T-helper 2 cell (primary cell): Measurements from ENCODE around the gene RND2.

Experiments
- DNase-seq, 5 experiments: peaks; one replicate each; pipeline versions ENCODE4 v3.0.0 to v3.0.0-alpha.2; 2012 to 2022

RND2 gene

DNA sequence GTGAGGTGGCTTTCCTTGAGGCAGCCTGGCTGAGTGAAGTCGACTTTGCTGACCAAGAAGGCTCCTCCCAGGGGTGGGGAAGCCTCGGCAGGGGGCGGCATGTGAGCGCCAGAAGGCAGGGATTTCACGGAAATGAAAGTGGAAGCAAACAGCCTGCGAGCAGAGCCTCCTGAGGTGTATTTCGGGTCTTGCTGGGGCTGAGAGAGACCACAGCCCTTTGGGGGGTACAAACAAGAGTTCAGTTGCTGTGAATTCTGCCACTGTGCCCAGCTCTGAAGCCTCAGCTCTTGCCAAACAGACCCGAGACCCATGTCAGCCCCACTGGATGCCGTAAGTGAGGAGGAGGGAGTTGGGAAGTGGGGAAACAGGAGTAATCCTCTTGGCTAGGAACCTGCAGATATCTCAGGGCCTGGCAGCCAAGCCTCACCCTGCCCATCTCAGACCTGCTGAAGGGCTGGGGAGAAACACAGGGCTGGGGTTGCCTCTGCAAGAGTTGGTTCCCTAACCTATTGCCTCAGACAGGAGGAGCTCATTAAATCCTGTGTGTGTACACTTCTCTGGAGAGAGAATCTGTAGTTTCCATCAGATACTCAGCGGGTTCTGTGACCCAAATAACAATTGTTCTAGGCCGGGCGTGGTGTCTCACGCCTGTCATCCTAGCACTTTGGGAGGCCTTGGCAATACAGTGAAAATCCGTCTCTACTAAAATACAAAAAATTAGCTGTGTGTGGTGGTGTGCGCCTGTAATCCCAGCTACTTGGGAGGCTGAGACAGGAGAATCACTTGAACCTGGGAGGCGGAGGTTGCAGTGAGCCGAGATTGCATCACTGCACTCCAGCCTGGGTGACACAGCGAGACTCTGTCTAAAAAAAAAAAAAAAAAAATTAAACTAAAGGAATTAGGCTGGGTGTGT is 18.1 kb upstream of the RND2 start, which contains the start of gene IFI35:
IFI35 (plus strand) TSS at position 146 of the 913 bp plus-strand sequence; CDS start at position 310, 164 bp downstream.
- DNase-seq: peak; percentile 52 to 92 (median 73)

DNA sequence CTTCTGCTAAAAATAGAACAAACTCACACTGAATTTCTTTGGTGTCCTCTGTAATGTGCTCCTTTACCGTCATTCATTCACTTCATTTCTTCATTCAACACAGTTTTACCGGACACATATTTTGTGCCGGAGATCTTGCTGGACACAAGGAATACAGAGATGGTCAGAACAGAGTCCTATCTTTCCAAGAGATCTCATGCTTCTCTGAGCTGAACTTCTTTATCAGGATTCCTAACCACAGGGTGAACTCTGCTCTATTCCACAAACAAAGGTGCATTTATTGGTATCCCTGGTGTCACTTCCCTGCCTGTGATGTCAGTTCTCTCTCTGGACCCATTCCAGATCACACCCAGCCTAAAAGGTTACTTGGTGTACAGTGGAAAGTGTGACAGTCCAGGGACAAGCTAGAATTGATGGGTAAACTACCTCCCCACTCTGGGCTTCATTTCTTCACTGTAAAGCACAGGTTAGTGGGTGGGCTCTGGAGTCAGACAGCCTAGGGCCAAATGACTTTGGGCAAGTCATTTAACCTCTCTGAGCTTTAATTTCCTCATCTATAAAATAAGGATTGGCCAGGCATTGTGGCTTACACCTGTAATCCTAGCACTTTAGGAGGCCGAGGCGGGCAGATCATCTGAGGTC is 14.2 kb upstream of the RND2 start:
- DNase-seq: no peak

DNA sequence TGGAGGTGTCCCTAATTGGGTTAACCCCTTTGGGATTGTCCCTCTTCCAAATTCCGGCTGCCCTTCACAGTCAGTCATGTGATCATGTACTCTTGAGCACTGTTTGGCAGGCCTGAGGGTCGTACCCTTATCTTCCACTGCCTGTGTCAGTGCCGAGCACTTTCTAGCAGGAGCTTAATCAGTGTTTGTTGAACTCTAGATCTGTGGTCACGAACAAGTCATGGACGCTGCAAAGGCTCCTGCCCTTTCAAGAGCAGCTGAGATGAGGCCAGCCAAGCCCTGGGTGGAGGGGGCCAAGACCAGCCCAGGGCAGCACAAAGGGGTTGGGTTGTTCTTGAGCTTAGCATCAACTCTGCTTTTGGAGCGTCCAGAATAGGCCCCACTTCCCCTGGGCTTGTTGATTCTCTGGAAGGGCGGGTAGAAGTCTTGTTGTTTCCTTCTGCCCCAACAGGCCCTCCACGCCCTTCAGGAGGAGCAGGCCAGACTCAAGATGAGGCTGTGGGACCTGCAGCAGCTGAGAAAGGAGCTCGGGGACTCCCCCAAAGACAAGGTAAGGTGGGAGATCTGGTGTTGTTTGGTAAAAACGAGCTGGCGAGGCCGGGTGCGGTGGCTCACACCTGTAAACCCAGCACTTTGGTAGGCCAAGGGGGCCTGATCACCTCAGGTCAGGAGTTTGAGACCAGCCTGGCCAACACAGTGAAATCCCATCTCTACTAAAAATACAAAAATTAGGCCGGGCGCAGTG is 13.1 kb upstream of the RND2 start:
- no peak for DNase-seq

DNA sequence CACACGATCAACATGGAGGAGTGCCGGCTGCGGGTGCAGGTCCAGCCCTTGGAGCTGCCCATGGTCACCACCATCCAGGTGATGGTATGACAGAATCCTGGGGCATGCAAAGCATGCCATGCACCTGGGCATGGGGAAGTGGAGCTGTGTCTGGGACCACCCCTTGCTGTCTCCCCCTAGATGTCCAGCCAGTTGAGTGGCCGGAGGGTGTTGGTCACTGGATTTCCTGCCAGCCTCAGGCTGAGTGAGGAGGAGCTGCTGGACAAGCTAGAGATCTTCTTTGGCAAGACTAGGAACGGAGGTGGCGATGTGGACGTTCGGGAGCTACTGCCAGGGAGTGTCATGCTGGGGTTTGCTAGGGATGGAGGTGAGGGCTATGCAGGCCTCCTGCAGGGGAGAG is 11.7 kb upstream of the RND2 start:
- DNase-seq: no peak

DNA sequence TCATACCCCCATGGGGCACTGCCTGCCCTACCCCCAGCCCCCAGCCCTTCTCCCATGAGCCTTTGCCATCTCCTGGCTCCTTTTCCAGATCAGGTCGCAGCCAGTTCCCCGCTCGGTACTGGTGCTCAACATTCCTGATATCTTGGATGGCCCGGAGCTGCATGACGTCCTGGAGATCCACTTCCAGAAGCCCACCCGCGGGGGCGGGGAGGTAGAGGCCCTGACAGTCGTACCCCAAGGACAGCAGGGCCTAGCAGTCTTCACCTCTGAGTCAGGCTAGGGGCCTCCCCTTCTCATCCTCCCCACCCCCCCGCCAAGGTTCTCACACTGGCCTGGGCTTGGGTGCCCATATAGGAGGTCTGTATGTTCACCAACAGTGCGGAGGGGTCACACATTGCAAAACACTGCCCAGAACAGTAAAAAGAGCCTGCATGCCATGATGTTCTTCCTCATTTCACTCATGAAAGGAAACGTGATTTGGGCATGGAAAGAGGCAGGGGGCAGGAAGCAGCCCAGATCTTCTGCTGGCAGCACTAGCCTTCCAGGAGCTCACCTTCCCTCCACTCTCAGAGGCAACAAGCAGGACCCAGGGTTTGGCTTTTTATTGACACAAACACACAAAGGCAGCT is 10.9 kb upstream of the RND2 start:
- no peak for DNase-seq

DNA sequence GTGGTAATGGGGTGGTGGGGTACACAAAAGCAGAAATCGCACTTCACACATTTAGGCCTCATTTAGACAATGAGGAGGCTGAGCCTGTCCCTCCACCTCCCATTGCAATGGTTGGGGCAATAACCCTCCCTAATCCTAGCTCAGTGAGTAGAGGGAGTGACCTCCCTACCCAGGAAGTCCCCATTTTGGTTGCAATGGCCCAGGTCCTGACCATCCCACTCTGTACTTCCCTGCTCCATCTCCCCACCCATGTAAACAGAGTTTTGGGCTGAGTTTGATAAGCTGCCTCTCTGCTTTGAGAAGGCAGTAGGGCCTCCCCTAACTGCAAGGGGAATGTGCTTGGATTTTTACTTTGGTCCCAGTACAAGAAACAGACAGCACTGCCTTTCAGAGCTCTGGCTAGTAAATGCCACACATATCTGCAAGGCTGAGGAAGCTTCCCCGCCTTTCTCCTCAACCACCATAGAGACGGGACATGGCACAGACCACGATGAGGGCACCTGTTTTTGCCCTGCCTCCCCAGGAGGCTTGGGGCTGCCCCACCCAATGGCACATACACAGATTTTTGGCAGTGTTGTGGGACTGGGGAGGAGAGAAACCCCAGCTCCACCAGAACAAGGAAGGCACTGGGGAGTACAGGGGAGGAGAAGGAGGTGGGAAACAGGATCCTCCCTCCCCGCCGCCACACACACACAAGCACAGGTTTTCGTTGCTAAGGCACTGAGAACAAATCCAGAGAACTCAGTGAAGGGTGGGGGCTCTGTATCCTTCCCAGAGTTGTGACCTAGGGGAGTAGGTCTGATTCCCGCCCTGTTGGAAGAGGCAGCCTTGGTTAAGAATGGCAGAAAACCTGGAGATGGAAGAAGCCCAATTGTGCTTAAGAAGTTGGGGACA is 10.1 kb upstream of the RND2 start:
- DNase-seq: no peak

DNA sequence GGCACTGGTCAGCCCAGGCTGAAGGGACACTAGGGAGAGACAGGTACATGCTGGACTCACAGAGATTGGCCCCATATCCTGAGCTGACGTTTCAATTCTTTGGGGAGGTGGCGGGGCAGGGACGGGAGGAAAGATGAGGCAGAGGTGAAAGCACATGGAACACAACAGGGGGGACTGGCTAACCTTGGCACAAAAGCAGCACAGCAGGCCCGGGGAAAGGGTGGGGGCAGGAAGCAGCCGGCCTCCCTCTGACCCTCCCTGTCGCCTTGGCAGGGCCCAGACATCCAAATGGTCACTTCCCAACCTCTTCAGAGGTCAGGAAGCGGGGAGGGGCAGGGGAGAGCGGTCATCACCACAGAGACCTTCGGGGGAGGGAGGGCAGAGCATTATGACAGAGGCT is 9.5 kb upstream of the RND2 start:
- DNase-seq: no peak

DNA sequence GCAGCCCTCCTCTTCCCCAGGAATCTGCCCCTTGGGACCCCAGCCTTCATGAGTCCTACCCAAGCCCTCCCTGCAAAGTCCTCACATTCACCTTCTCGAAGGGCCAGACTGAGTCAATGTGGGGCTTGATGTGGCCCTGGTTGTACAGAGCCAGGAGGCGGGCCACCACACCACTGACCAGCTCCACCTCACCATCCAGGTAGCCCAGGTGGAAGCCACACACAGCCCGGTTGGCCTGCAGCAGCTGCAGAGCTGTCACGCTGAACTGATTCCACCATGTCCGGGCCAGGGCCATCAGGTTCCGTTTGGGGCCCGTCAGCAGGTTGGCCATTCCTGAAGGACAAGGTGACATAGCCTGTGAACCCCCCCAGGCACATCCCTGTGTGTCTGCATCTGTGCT is 8.8 kb upstream of the RND2 start:
- no peak for DNase-seq

DNA sequence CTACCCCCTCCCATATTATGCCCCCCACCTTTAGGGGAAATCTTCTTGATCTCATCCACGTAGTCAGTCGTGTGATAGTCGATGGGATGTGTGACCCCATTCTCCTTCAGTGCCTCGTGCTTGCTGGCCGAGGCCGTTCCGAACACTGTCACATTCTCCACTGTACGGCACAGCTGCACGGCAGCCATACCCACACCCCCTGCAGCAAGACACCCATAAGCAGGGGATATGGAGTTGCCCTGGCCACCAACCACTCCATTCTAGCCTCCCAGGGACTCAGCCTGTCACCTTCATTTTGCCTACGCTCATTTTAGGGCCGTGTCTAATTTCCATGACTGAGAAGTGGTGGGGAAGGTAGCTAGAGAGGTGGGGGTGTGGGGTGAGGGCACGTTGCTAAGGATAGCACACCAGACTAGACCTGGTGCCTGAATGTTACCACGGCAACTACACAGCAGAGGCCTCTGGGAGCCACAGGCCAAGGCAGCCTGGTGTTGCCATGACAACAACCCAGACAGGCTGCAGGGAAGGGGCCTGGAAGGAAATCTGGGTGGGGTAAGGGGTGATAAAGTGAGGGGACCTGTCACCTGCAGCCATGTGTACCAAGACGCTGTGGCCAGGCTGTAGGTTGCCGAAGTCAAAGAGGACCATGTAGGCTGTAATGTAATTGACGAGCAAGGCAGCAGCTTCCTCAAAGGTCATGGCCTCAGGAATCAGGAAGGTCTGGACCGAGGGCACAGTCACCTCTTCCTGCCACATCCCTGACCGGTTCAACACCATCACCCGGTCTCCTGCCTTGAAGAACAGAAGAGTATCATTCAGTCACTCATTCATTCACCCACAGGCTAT is 6.8 kb upstream of the RND2 start:
- DNase-seq: peak in 2 of 5 experiments; percentile 26 to 55

DNA sequence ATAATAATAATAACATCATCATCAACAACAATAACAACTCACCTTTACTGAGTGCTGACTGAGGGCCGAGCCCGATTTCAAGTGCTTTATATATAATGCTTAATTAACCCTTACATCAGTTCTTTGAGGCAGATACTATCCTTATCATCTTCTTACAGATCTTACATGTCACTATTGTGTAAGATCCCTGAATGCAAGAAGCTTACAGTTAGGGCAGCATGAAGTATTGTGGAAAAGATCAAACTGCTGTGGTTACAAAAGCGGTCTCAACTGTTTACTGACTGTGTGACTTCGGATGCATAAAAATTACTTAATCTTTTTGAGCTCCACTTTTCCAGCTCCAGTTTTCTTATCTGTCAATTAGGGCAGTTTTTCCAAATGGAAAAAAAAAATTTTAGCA is 6.1 kb upstream of the RND2 start:
- no peak for DNase-seq

DNA sequence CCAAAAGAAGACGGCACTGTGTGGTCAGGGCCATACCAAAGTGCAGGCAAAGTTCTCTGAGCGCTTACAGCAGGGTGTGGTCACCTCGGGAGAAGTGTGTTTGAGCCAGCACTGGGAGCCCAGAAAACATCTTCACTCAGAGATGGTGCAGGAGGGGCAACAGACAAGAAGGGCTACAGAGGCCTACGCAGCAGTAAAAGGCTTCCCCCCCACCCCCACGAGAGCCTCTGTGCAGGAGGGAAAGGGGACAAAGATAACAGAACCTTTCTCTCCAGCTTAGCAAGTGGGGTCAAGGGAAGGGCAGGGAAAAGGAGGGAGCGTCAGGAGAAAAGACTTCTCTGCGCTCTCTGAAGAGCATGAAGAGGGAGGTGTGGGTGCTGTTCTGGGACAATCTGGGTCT is 5.6 kb upstream of the RND2 start:
- DNase-seq: no peak

DNA sequence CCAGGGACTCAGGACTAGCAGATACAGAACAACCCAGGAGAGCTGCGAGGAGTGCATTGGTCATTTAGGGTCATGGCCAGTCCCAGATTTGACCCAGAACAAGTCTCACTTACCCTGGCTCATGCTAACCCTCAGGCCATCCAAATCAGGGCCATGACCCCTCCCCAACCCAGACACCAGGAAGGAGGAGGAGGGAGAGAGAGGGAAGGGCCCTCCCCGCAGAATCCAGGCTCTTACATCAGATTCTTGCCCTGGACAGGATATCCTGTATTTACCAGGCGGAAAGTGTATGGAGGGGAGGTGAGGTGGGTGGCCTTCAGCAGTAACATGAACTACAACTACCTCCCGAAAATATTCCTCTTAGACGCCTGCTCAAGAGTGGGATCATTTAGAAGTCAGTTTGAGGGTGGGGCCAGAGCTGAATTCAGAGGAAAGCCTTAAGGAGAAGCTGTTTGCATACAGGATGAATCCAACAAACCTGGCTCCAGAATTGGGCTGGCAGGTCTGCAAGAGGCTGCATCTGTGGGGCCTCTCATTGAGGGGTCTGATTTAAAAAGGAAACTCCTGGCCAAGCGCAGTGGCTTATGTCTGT is 4.9 kb upstream of the RND2 start:
- DNase-seq: no peak

DNA sequence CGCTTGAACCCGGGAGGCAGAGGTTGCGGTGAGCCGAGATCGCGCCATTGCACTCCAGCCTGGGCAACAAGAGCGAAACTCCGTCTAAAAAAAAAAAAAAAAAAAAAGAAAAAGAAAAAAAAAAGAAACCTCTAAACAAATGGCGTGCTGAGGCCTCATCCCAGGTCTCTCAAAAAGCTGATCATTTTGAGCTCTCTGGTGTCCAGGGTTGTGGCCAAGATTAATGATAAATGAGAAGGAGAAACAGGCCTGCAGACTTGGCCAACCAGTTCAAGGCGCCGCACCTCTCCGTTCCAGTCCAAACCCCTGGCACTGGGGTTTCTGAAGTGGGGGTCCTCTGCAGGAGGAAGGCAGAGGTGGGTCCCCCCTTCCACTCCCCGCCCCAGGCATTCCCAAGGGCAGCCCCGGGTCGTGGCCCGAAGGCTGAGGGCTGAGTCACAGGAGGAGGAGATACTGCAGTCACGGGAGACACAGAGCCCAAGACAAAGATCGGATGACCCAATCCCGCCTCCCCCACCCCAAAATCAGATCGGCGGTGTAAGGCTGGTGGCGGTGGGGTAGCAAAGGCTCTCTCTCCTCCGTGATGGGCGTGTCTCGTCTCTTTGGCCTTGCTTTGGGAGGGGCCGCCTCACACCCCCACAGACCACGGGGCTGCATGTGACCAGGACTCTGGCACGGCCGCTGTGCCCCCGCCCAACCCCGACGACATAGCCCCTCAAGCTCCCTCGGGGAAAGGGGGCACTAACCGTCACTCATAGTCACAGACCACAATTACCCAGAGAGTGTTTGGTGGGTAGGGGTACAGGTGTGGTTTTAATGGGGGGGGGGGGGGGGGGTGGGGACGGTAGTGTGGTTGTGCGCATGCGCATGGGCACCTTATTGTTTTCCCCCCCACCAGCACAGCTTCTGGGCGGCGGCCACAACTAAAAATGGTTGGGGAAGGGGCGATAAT is 4.0 kb upstream of the RND2 start:
- DNase-seq: peak in 3 of 5 experiments; percentile 11 to 35 (median 30)

DNA sequence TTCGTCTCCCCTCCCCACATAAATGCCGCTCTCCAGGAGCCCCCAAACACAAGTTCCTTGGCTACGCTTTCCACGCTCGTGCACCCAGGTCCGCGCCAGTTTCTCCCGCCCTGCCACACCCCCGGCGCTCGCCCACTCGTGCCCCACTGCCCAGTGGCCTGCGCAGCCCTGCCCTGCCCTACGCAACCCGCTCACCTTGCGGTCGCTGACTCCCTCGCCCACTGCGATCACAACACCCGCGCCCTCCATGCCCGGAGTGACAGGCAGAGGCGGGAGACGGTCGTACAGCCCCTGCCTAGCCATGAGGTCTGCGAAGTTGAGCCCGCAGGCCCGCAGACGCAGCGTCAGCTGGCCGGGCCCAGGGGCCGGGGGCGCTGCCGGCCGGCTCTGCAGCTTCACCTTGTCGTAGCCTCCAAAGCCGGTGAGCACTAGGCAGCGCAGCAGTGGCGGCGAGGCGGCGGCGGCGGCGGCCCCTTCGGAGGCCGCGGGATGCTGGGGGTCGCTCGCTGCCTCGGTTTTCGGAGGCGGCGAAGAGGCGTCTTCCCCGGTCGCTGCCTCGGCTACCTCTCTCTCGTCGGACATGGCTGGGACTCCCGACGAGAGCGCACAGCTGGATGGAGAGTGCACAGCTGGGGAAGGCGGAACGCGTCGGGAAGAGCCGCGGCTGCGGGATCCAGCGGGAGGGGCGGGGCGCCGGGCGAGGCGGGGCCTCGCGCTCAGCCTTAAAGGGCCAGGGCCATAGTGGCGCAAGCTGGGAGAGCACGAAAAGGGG is 3.1 kb upstream of the RND2 start, which contains the start of gene VAT1:
VAT1 (minus strand) TSS at position 645 of the 772 bp plus-strand sequence; CDS start at position 582, 63 bp downstream.
- peak; percentile 40 to 63 (median 55) for DNase-seq

DNA sequence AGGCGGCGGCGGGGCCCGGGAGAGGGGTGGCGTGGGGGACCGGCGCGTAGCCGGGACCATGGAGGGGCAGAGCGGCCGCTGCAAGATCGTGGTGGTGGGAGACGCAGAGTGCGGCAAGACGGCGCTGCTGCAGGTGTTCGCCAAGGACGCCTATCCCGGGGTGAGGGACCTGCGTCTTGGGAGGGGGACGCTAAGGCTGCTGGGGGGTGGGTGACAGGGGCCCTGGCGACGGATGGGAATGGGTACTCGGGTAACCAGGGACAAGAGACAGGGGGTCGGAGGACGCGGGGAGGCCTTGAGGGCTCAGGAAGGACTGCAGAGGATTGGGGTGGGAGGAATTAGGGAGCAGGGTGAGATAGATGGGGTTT is 243 bp downstream of the RND2 start:
- no peak for DNase-seq

DNA sequence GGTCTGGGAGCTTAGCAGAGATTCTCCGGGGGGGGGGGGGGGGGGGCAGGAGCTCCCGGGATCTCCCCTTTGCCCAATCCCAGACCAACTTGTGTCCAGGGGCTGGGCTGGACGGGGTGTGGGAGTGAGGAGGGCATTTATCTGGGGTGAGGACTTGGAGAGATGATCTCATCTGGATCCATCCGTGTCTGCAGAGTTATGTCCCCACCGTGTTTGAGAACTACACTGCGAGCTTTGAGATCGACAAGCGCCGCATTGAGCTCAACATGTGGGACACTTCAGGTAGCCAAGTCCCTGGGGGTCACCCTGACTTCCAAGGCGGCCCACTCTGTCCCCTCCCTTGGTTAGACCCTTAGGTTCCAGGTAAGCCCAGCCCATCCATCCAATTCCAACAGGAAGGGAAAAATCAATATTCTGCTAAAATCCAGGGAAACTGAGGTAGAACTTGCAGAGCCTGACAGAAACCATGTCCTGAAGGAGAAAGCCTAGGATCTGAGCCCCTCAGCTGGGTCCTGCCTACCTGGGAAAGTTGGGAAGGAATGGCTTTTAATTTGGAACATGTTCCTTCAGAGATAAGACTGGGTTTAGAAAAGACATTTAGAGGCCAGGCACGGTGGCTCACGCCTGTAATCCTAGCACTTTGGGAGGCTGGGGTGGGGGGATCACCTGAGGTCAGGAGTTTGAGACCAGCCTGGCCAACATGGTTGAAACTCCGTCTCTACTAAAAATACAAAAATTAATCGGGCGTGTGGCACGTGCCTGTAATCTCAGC is 921 bp downstream of the RND2 start:
- DNase-seq: no peak

DNA sequence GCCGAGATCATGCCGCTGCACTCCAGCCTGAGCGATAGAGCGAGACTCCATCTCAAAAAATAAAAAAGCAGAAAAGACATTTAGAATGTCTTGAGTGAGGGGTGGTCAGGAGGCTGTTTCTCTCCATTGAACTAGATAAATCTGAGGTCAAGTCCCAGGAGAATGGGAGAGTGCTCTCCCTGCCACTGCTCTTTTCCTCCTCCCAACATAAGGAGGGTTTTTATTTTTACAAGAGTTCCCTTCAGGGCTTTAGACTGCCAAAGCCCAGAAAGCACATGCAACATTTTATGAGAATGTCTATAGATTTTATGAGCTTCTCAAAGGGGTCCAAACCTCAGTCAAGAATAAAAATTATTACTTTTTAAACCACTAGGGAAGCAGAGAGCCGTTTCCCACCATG is 1.6 kb downstream of the RND2 start:
- no peak for DNase-seq
